IgD-negative memory B cell (primary cell): ENCODE measurements around the gene CLPSL1. TPM values are rescaled to one million over a fixed set of nuclear protein-coding genes. Genes with fewer than 3 reads are reported as not detected.

ENCODE experiments used
- H3K27ac Mint-ChIP-seq, 3 donors: one replicate each; pipeline ENCODE4 v1.8.0; 2020 to 2022; ENCODE audit warnings: mild to moderate bottlenecking in 3 of 3, mixed read lengths in 3 of 3, moderate library complexity in 1 of 3
- H3K27me3 Mint-ChIP-seq: one replicate; pipeline ENCODE4 v1.8.0; 2021; ENCODE audit warnings: mixed read lengths
- H3K36me3 Mint-ChIP-seq: one replicate; pipeline ENCODE4 v1.8.0; 2020; ENCODE audit warnings: mild to moderate bottlenecking, mixed read lengths
- H3K4me1 Mint-ChIP-seq, 3 donors: one replicate each; pipeline ENCODE4 v1.8.0; 2020 to 2022; ENCODE audit warnings: mixed read lengths in 3 of 3, mild to moderate bottlenecking in 1 of 3
- H3K4me3 Mint-ChIP-seq, 4 donors: one replicate each; pipeline ENCODE4 v1.8.0; 2020 to 2022; ENCODE audit warnings: mild to moderate bottlenecking in 4 of 4, mixed read lengths in 4 of 4, moderate library complexity in 3 of 4
- H3K9me3 Mint-ChIP-seq, 3 donors: one replicate each; pipeline ENCODE4 v1.8.0; 2020 to 2021; ENCODE audit warnings: mixed read lengths in 3 of 3, mild to moderate bottlenecking in 1 of 3
- polyA plus RNA-seq: library from polyadenylated mRNA; unstranded; fragments of 300-500 nt; fragmentation: Illumina TruSeq; gene quantifications from one replicate; pipeline ENCODE4 v1.2.3, GENCODE V29; 2021

Gene CLPSL1
- polyA plus RNA-seq, 1 donor from 2014 or later, result not detected

DNA sequence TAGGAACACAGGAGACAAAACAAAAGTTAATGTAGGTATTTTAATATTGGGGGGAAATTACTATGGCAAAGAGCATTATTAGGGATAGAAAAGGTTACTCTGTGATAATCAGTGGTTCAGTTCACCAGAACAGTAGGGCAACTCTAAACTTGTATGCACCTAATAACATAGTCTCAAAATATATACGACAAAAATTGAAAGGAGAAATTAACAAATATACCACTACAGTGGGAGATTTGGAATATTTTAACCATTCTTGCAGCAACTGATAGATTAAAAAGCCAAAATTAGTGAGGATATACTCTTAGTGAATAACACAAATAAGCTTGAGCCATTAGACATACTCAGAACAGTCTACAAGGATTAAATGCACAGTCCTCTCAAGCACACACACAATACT is 32.9 kb upstream of the CLPSL1 start:
- Mint-ChIP-seq H3K27me3 (no peaks in the 10 kb centered on the region), H3K36me3 (peaks cover 3% of the 10 kb centered on the region), H3K27ac (no peak overlapping the region), H3K9me3 (peaks cover 4 to 7% (median 7%) of the 10 kb centered on the region in 3 donors), H3K4me3 (no peak overlapping the region), H3K4me1 (no peaks in the 10 kb centered on the region)

DNA sequence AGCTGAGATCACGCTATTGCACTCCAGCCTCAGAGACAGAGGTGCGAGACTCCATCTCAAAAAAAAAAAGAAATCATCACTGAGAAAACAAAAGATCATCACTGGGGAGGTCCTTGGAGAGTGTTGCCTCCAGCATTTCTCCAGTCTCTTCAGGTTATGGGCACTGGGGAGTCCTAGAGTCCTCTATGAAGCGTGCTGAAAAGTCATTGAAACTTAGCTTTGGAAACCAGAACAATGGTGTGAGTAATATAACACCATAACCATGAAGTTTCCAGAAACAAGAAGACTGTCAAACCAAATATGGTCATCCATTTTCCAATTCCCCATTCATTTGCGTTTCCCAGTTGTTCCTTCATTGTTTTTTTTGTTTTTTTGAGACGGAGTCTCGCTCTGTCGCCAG is 30.3 kb upstream of the CLPSL1 start:
- Mint-ChIP-seq H3K4me3 (no peak overlapping the region), H3K9me3 (peaks cover 4 to 7% (median 7%) of the 10 kb centered on the region in 3 donors), H3K27ac (no peak overlapping the region), H3K36me3 (peaks cover 3% of the 10 kb centered on the region), H3K27me3 (no peaks in the 10 kb centered on the region), H3K4me1 (peaks cover 0 to 2% (median 0%) of the 10 kb centered on the region in 3 donors)

DNA sequence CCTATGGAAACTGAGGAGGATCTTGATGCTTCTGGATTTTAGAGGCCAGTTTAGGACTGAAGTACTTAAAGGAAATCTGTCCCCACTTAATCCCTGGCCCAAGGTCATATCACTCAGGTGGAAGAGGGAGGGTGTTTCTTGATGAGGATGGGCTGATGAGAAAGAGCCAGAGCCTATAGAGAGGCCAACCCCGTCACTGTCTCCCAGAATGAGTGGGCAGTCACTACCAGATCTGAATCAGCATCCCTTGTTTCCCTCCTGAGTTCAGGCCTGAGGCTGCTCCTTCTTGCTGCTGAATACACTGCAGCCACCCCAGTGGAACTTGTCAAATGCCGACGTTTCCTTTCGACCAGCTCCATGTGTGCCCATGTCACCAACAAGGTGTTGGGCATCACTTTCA is 29.2 kb upstream of the CLPSL1 start:
- no peak overlapping the region for H3K27ac Mint-ChIP-seq
- peaks cover 3% of the 10 kb centered on the region for H3K36me3 Mint-ChIP-seq
- peaks cover 4 to 7% (median 7%) of the 10 kb centered on the region in 3 donors for H3K9me3 Mint-ChIP-seq
- H3K27me3 Mint-ChIP-seq, result no peaks in the 10 kb centered on the region
- H3K4me3 Mint-ChIP-seq, result no peak overlapping the region
- peaks cover 0 to 2% (median 0%) of the 10 kb centered on the region in 3 donors for H3K4me1 Mint-ChIP-seq

DNA sequence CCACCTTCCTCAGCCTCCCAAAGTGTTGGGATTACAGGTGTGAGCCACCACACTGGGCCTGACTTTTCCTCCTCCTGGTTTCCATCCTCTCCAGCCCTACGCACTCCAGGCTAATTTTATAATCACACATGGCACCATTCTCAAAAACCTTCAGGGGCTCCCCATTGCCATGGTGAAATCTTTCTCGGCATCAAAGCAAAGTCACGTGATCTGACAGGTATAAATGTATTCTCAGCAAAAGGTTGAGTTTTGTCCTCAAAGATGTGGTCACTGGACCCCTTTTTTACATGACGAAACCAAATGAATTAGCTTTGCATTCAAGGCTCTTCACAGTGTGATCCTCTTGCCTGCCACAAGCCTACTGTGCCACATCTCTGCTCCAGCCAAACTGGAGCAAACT is 28.5 kb upstream of the CLPSL1 start:
- Mint-ChIP-seq H3K9me3 (peaks cover 1 to 7% (median 7%) of the 10 kb centered on the region in 3 donors), H3K27me3 (peaks cover under 1% of the 10 kb centered on the region), H3K36me3 (peaks cover 3% of the 10 kb centered on the region), H3K4me1 (peaks cover 0 to 2% (median 0%) of the 10 kb centered on the region in 3 donors), H3K4me3 (peak overlapping the region in 1 of 4 donors; percentile 8), H3K27ac (peak overlapping the region in 1 of 3 donors; percentile 73)

DNA sequence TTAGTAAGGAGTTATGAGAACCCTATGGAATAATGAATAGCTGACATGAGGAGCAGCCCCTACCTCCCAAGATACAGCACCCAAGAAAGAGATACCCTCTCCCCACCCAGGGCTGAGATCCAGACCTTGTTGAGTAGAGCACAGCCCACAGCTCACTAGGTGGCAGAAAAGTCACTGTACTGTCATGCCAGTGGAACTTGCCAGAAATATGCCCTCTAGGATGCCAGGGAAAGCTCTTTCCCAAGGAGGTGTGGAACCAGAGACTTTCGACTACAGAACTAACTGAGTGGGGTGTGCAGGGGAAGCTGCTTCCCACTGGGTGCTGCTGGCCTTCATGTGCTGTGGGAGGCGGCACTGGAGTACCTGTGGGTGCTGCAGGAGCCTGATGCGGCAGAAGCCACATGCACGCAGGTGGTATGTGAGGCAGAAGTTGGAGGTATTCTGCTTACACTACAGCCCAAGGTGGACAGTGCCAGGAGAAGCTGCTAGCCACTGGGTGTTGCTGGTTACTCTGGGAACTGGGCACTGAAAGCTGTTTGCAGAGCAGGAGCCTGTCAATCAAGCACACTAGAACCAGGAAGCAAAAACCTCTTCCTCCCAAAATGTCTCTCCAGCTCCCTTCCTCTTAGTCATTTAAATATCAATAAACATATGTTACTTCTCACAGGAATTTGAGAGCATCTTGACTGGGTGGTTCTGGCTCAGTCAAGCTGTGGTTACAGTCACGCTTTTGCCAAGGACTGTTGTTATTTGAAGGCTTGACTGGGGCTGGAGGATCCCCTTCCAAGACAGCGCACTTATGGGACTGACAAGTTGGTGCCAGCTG is 26.2 kb upstream of the CLPSL1 start:
- H3K27ac Mint-ChIP-seq, result no peak overlapping the region

DNA sequence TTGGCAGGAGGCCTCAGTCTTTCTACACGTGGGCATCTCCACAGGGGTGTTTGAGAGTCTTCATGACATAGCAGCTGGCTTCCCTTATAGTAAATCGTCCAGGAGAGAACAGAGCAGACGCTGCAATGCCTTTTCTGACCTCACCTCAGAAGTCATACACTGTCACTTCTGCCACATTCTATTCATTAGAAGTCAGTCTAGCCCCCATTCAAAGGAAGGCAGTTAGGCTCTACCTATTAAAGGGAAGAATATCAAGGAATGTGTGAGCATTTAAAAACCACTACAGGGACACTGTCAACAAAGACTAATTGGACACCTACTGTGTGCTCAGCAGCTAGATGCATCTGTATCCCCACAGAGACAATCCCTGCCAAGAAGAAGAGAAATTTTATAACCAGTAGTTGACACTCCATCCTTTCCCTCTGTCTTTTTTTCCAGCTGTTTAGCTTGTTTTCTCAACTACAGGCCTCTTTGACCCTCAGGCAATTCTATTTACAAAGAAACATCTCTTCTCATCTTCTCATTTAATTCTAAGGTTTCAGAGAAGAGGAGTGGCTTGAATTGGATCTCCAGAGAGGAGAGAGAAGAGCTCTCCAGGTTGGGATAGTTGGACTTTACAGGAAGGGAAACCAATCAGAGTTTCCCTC is 25.4 kb upstream of the CLPSL1 start:
- Mint-ChIP-seq H3K27me3 (peaks cover 6% of the 10 kb centered on the region), H3K36me3 (no peaks in the 10 kb centered on the region), H3K4me3 (no peak overlapping the region), H3K4me1 (peaks cover 12 to 16% (median 13%) of the 10 kb centered on the region in 3 donors), H3K9me3 (peaks cover 0 to 7% (median 5%) of the 10 kb centered on the region in 3 donors), H3K27ac (no peak overlapping the region)

More for the DNA sequence above, 26.2 kb upstream of the CLPSL1 start:
- Mint-ChIP-seq H3K9me3 (peaks cover 0 to 3% (median 0%) of the 10 kb centered on the region in 3 donors), H3K27me3 (peaks cover 3% of the 10 kb centered on the region), H3K36me3 (no peaks in the 10 kb centered on the region), H3K4me1 (peaks cover 10 to 12% (median 12%) of the 10 kb centered on the region in 3 donors), H3K4me3 (no peak overlapping the region)

DNA sequence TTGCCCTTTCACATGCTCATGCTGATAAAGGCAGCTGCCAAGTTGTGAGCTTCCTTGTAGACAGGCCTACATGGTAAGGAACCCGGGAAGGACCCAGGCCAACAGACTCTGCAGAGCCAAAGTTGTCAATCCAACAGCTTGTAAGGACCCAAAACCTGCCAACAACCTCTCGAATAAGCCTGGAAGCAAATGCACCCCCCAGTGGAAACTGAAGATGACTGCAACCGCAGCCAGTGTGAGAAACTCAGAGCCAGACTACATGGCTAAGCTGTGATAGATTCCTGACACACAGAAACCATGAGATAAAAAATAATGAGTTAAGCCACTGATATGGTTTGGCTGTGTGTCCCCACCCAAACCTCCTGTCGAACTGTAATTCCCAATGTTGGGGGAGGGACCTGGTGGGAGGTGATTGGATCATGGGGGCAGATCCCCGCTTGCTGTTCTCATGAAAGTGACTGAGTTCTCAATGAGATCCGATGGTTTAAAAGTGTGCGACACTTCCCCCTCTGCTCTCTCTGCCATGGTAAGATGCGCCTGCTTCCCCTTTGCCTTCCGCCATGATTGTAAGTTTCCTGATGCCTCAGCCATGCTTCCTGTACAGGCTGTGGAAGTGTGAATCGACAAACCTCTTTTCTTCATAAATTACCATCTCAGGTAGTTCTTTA is 23.2 kb upstream of the CLPSL1 start:
- H3K4me1 Mint-ChIP-seq, result peaks cover 14 to 19% (median 15%) of the 10 kb centered on the region in 3 donors
- no peaks in the 10 kb centered on the region for H3K36me3 Mint-ChIP-seq
- peaks cover 16% of the 10 kb centered on the region for H3K27me3 Mint-ChIP-seq
- peak overlapping the region in 2 of 4 donors; percentile 24 to 65 for H3K4me3 Mint-ChIP-seq
- no peak overlapping the region for H3K27ac Mint-ChIP-seq
- peaks cover 0 to 10% (median 7%) of the 10 kb centered on the region in 3 donors for H3K9me3 Mint-ChIP-seq

DNA sequence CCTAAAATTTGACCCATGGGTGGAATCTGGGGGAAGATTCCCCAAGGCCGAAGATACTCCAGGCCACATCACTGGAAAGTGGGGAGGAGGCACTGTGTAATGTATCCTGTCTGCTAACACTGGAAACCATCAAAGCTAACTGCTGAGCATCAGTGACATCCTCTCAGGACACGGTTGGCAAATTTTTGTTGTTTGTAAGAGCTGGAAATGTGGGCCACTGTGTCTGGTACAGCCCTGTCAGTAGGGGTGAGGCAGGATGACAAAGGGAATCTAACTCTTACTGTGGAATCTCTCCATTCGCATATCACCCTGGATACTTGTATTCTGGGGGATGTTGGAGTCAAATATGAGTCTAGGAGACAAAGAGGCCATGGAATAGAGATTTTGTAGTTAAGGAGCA is 21.4 kb upstream of the CLPSL1 start:
- H3K27me3 Mint-ChIP-seq, result peaks cover 35% of the 10 kb centered on the region
- peaks cover 17 to 35% (median 26%) of the 10 kb centered on the region in 3 donors for H3K4me1 Mint-ChIP-seq
- H3K27ac Mint-ChIP-seq, result no peak overlapping the region
- H3K4me3 Mint-ChIP-seq, result peak overlapping the region in 1 of 4 donors; percentile 4
- peaks cover 0 to 10% (median 7%) of the 10 kb centered on the region in 3 donors for H3K9me3 Mint-ChIP-seq
- H3K36me3 Mint-ChIP-seq, result no peaks in the 10 kb centered on the region

DNA sequence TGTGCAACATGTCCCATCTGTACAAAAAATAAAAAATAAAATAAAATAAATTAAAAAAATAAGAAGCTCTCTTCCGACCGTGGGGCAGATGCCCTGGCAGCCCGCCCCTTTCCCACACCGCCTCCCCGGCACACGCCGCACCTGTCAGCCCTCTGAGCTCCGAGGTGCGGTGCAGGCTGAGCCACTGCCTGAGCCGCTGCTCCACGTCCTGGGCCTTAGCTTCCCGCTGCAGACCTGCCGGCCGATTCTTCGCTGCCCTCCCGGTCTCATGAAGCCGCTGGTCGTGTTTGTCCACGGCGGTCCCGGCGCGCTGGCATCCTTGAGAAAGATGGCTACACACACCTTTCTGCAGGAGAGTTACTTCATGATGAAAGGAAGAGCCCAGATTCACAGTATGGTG is 15.1 kb upstream of the CLPSL1 start:
- H3K27ac Mint-ChIP-seq, result no peak overlapping the region
- H3K4me3 Mint-ChIP-seq, result peak overlapping the region in 1 of 4 donors; percentile 34
- peaks cover 14 to 25% (median 19%) of the 10 kb centered on the region in 3 donors for H3K4me1 Mint-ChIP-seq
- H3K27me3 Mint-ChIP-seq, result peaks cover 29% of the 10 kb centered on the region
- H3K36me3 Mint-ChIP-seq, result no peaks in the 10 kb centered on the region
- H3K9me3 Mint-ChIP-seq, result peaks cover 0 to 4% (median 0%) of the 10 kb centered on the region in 3 donors

DNA sequence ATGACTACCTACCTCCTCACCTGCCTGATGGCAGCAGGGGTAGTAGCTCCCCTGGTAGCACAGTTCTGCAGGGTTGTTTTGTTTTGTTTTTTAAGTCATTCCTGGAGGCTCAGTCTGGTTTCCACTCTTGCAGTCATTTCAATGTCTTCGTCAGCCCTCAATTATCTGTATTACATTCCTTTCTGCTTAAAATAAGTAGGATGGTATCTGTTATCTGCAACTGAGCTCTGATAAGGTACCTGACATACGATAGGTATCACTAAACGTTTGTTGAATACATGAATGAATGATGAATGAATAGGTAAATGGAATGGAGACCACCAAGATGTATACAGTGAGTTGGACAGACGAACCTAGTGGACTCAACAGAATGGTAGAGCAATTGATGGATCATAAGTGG is 11.6 kb upstream of the CLPSL1 start:
- Mint-ChIP-seq H3K4me3 (peak overlapping the region in 1 of 4 donors; percentile 58), H3K36me3 (no peaks in the 10 kb centered on the region), H3K27me3 (peaks cover 5% of the 10 kb centered on the region), H3K27ac (no peak overlapping the region), H3K4me1 (peaks cover 15 to 23% (median 20%) of the 10 kb centered on the region in 3 donors), H3K9me3 (peaks cover 0 to 2% (median 0%) of the 10 kb centered on the region in 3 donors)

DNA sequence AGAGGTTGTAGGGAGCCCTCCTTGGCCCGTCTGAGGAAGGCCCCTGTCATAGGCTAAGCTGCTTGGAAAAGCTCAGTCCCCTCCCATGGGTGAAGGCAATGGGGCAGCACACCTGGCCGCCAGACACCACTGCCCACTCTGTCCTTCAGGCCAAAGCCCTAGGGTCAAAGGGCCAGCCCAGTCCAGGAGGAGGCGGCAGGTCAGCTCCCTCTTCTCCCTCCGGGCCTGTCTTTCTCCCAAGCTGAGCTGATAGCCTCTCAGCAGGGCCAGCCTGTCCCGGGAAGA is 9.5 kb upstream of the CLPSL1 start:
- Mint-ChIP-seq H3K9me3 (no peaks in the 10 kb centered on the region), H3K4me3 (peak overlapping the region in 1 of 4 donors; percentile 4), H3K4me1 (peaks cover 14 to 20% (median 18%) of the 10 kb centered on the region in 3 donors), H3K27ac (peak overlapping the region in 1 of 3 donors; percentile 27), H3K27me3 (no peaks in the 10 kb centered on the region), H3K36me3 (no peaks in the 10 kb centered on the region)

DNA sequence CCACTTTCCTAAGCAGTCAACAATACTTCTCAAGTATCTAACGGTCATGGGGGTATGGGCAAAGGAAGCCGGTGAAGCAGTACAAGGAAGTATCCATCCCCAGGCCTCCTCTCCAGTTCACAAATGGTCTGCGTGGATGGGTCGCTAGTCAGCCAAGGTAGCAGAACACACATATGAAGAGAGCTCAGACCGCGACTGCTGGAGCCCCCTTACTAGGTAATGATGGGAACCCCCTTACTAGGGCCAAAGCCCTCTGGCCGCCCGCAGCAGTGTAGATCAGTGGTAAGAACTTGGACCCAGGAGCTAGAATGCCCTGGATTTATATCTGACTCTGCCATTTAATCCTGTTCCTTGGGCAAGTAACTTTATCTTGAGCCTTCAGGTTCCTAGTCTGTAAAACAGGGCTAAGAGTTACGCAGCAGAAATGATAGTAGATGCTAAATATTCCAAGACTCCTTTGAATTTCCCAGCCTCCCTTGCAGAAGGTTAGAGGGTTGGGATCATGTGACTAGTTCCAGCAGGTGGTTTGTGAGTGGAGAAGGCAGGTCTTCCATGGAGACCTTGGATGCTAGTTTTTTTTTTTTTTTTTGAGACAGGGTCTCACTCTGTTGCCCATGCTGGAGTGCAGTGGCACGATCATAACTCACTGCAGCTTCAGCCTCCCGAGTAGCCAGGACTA is 6.6 kb upstream of the CLPSL1 start:
- Mint-ChIP-seq H3K36me3 (no peaks in the 10 kb centered on the region), H3K4me1 (peaks cover 15 to 23% (median 16%) of the 10 kb centered on the region in 3 donors), H3K27ac (no peak overlapping the region), H3K27me3 (peaks cover 1% of the 10 kb centered on the region), H3K4me3 (no peak overlapping the region), H3K9me3 (no peaks in the 10 kb centered on the region)

DNA sequence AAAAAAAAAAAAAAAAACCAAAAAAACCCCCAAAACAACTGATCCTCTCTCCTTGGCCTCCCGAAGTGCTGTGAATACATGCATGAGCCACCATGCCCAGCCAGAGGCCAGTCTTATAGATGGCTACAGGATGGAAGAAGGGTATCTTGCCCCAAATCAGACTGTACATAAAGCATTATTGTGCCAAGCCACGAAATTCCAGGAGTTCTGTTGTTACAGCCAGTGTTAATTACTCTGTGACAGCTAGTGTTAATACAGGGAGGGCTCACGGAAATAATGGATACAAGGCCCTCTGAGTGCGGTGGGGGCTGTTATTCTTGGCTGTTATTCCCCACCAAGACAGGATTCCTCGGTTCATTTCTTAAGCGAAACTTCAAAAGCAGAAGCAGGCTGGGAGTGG is 5.8 kb upstream of the CLPSL1 start:
- no peak overlapping the region for H3K27ac Mint-ChIP-seq
- no peaks in the 10 kb centered on the region for H3K9me3 Mint-ChIP-seq
- H3K4me1 Mint-ChIP-seq, result peaks cover 12 to 22% (median 14%) of the 10 kb centered on the region in 3 donors
- no peaks in the 10 kb centered on the region for H3K36me3 Mint-ChIP-seq
- peaks cover 1% of the 10 kb centered on the region for H3K27me3 Mint-ChIP-seq
- H3K4me3 Mint-ChIP-seq, result peak overlapping the region in 1 of 4 donors; percentile 43

DNA sequence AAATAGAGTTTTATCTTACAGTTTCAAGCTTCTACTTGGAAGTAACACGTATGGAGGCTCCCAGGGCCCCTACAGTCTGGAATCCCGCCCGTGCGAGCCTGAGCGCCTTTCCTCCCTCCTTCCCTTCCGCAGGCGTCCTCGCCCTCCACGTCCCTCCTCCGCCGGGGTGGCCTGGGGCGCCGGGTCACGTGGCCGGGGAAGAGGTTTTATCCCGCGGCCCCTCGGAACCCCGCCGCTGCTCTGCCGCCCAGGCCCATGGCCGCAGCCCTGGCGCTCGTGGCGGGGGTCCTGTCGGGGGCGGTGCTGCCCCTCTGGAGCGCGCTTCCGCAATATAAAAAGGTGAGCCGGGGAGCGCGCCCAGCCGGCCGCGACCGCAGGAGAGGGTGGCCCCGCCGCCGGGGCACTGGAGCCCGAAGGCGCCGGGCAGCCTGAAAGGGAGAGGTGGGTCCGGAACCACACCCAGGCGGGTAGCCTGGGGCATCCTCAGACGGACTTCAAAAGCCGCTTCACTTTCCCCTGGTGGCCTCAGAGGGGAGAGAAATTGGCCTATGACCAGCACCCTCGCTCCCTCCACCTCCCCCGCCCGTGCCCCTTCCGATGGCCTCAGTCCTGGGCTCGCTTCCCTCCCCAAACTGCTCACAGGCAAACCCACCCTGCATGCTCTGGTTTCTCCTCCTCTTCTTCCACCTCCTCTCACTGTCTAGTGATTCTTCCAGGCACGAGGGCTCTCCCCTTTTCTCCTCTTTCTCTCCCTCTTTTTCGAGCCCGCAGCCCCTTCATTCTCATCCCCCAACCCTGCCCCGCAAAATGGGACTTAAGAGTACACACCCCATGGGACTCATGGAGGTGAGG is 4.2 kb upstream of the CLPSL1 start, which contains the start of gene CLPSL2:
TSS of gene CLPSL2 (plus strand) at position 235 of the 852 bp plus-strand sequence. CDS start at position 256, 21 bp downstream.
- Mint-ChIP-seq H3K4me1 (peaks cover 6 to 12% (median 7%) of the 10 kb centered on the region in 3 donors), H3K27me3 (peaks cover 2% of the 10 kb centered on the region), H3K36me3 (no peaks in the 10 kb centered on the region), H3K27ac (peak within 1 kb of the TSS in 1 of 3 donors; percentile 86), H3K4me3 (peak within 1 kb of the TSS in 3 of 4 donors; percentile 70 to 87 (median 74)), H3K9me3 (no peaks in the 10 kb centered on the region)
